ENCODE measurements around the gene ANKRD11.

The ANKRD11 gene

GRCh38 chr16:89324056-89325010 lies 166.0 kb downstream of the ANKRD11 start:
- peak; percentile 64 for DNase-seq (ENCODE audit: low read depth)
- H3K4me3 ChIP-seq (ENCODE audit: low read length) = no peak overlapping the region
- TF ChIP-seq CTCF (IDR thresholded peaks at IDR 0.05; ENCODE audit: insufficient read depth, low read depth, low read length, missing control alignments) = no peak

- no peak for TF ChIP-seq CTCF (IDR thresholded peaks at IDR 0.05; ENCODE audit: insufficient read depth, low read depth, low read length, missing control alignments)
- DNase-seq (ENCODE audit: low read depth) = no peak
- H3K4me3 ChIP-seq (ENCODE audit: low read length) = no peak overlapping the region
Observed at GRCh38 chr16:89323120-89323960, 167.0 kb downstream of the ANKRD11 start.

- no peak for TF ChIP-seq CTCF (IDR thresholded peaks at IDR 0.05; ENCODE audit: insufficient read depth, low read depth, low read length, missing control alignments)
- peak; percentile 41 for DNase-seq (ENCODE audit: low read depth)
- H3K4me3 ChIP-seq (ENCODE audit: low read length) = no peak overlapping the region
Observed at GRCh38 chr16:89322321-89323119, 167.8 kb downstream of the ANKRD11 start.

- no peak overlapping the region for H3K4me3 ChIP-seq (ENCODE audit: low read length)
- no peak for TF ChIP-seq CTCF (IDR thresholded peaks at IDR 0.05; ENCODE audit: insufficient read depth, low read depth, low read length, missing control alignments)
- DNase-seq (ENCODE audit: low read depth) = peak; percentile 52
Observed at GRCh38 chr16:89320782-89321501, 169.4 kb downstream of the ANKRD11 start.

- peak; percentile 89 for DNase-seq (ENCODE audit: low read depth)
- H3K4me3 ChIP-seq (ENCODE audit: low read length) = no peak overlapping the region
Observed at GRCh38 chr16:89319886-89320781, 170.2 kb downstream of the ANKRD11 start.

More at GRCh38 chr16:89319886-89320781, 170.2 kb downstream of the ANKRD11 start:
- TF ChIP-seq CTCF (IDR thresholded peaks at IDR 0.05; ENCODE audit: insufficient read depth, low read depth, low read length, missing control alignments) = no peak
